ENCODE measurements around the gene HOXA11.

The HOXA11 gene

DNA sequence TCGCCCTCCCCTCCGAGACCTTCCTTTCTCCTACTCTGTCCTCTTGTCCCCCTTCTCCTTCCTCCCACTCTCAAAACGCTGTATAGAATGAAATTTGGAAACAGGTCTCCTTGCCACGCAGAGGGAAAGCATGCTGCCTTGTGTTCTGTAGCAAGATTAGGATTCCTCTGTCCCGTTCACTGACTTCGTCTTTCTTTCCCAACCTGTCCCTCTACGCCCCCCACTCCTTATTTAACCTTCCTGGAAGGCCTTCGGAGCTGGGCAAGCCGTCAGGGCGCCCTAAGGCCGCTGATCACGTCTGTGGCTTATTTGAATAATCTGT, 21.0 kb downstream of the HOXA11 start:
- Histone ChIP-seq H3K4me2 (no peak overlapping the region), H2AFZ (ENCODE audit: low read depth) (no peak overlapping the region), H3K27ac (no peak overlapping the region), H3K79me2 (ENCODE audit: insufficient read depth, low read depth) (no peaks in the 10 kb centered on the region), H3K4me1 (ENCODE audit: low read depth, poor library complexity, severe bottlenecking) (no peaks in the 10 kb centered on the region), H3K36me3 (ENCODE audit: insufficient read depth) (no peaks in the 10 kb centered on the region), H3K9ac (no peak overlapping the region), H3K4me3 (IDR thresholded peaks at IDR 0.05; ENCODE audit: insufficient read depth, low read depth, low read length) (no peak overlapping the region), H3K27me3 (ENCODE audit: insufficient read depth, low read depth) (no peaks in the 10 kb centered on the region), H4K20me1 (ENCODE audit: insufficient read depth) (no peaks in the 10 kb centered on the region)
- TF ChIP-seq CTCF (conservative IDR thresholded peaks at IDR 0.05; ENCODE audit: low read depth, low read length) = no peak

- no peak overlapping the region for H3K27ac ChIP-seq
- H3K79me2 ChIP-seq (ENCODE audit: insufficient read depth, low read depth) = no peaks in the 10 kb centered on the region
- no peaks in the 10 kb centered on the region for H3K4me1 ChIP-seq (ENCODE audit: low read depth, poor library complexity, severe bottlenecking)
- H3K4me2 ChIP-seq = no peak overlapping the region
- H3K9ac ChIP-seq = no peak overlapping the region
- H4K20me1 ChIP-seq (ENCODE audit: insufficient read depth) = no peaks in the 10 kb centered on the region
- H3K27me3 ChIP-seq (ENCODE audit: insufficient read depth, low read depth) = no peaks in the 10 kb centered on the region
- H3K4me3 ChIP-seq (IDR thresholded peaks at IDR 0.05; ENCODE audit: insufficient read depth, low read depth, low read length) = no peak overlapping the region
- no peaks in the 10 kb centered on the region for H3K36me3 ChIP-seq (ENCODE audit: insufficient read depth)
- TF ChIP-seq CTCF (conservative IDR thresholded peaks at IDR 0.05; ENCODE audit: low read depth, low read length) = no peak
- H2AFZ ChIP-seq (ENCODE audit: low read depth) = no peak overlapping the region
Measured at GRCh38 chr7:27163288-27164044, 21.6 kb downstream of the HOXA11 start.

GRCh38 chr7:27162561-27163287, 22.3 kb downstream of the HOXA11 start:
- Histone ChIP-seq H3K36me3 (ENCODE audit: insufficient read depth) (no peaks in the 10 kb centered on the region), H2AFZ (ENCODE audit: low read depth) (no peak overlapping the region), H3K4me1 (ENCODE audit: low read depth, poor library complexity, severe bottlenecking) (no peaks in the 10 kb centered on the region), H3K9ac (no peak overlapping the region), H3K79me2 (ENCODE audit: insufficient read depth, low read depth) (no peaks in the 10 kb centered on the region), H4K20me1 (ENCODE audit: insufficient read depth) (no peaks in the 10 kb centered on the region), H3K27me3 (ENCODE audit: insufficient read depth, low read depth) (no peaks in the 10 kb centered on the region), H3K4me2 (no peak overlapping the region), H3K4me3 (IDR thresholded peaks at IDR 0.05; ENCODE audit: insufficient read depth, low read depth, low read length) (no peak overlapping the region), H3K27ac (no peak overlapping the region)
- no peak for TF ChIP-seq CTCF (conservative IDR thresholded peaks at IDR 0.05; ENCODE audit: low read depth, low read length)

GRCh38 chr7:27161721-27162560, 23.1 kb downstream of the HOXA11 start:
- H3K4me2 ChIP-seq = no peak overlapping the region
- H3K9ac ChIP-seq = no peak overlapping the region
- no peak overlapping the region for H3K27ac ChIP-seq
- no peaks in the 10 kb centered on the region for H4K20me1 ChIP-seq (ENCODE audit: insufficient read depth)
- no peaks in the 10 kb centered on the region for H3K79me2 ChIP-seq (ENCODE audit: insufficient read depth, low read depth)
- TF ChIP-seq CTCF (conservative IDR thresholded peaks at IDR 0.05; ENCODE audit: low read depth, low read length) = no peak
- H2AFZ ChIP-seq (ENCODE audit: low read depth) = peak overlapping the region; percentile 100; the same call in 1 of the 2 replicates
- H3K4me3 ChIP-seq (IDR thresholded peaks at IDR 0.05; ENCODE audit: insufficient read depth, low read depth, low read length) = no peak overlapping the region
- no peaks in the 10 kb centered on the region for H3K4me1 ChIP-seq (ENCODE audit: low read depth, poor library complexity, severe bottlenecking)
- H3K27me3 ChIP-seq (ENCODE audit: insufficient read depth, low read depth) = no peaks in the 10 kb centered on the region
- no peaks in the 10 kb centered on the region for H3K36me3 ChIP-seq (ENCODE audit: insufficient read depth)

Measured in KMS-11 (cell line).